ENCODE data around the gene KRTAP10-11.

DNA sequence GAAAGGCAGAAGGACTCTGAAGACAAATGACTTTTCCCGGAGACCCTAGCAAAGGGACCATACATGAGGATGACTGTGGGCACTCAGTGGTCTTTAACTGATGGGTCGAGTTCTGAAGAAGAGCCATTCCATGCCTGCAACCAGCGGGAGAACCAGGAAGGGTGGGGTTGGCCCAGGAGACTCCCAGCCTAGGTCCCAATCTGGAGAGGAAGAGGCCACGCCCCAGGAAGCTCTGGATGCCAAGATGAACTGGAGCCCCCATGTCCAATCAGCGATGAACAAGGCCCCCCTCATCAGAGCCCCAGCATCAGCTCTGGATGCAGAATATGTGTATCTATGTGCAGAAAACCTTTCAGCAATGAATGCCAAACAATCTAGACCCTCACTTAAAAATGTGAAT is 5.5 kb upstream of the KRTAP10-11 start:
- TF ChIP-seq POLR2A (IDR thresholded peaks at IDR 0.05; ENCODE audit: low read length) (no peak), CTCF (IDR thresholded peaks at IDR 0.05) (no peak), MAX (IDR thresholded peaks at IDR 0.05) (no peak)

Measured in A549 (cell line).